CD4-positive, alpha-beta T cell treated with Interleukin-17A for 1 hour (primary cell): ENCODE measurements around the gene HDAC10.

ENCODE experiments used
- DNase-seq: peaks from one replicate; pipeline ENCODE4 v3.0.0-alpha.2; 2020

HDAC10 gene

GRCh38 chr22:50232481-50233151, 18.4 kb downstream of the HDAC10 start:
- no peak for DNase-seq

- no peak for DNase-seq
Observed at GRCh38 chr22:50229370-50229769, 21.7 kb downstream of the HDAC10 start.

- no peak for DNase-seq
Observed at GRCh38 chr22:50228366-50228765, 22.7 kb downstream of the HDAC10 start.

- no peak for DNase-seq
Observed at GRCh38 chr22:50227579-50228215, 23.4 kb downstream of the HDAC10 start.

- DNase-seq = no peak
Observed at GRCh38 chr22:50226875-50227165, 24.2 kb downstream of the HDAC10 start.

- no peak for DNase-seq
Observed at GRCh38 chr22:50226063-50226874, 24.8 kb downstream of the HDAC10 start.

- no peak for DNase-seq
Observed at GRCh38 chr22:50225200-50225969, 25.7 kb downstream of the HDAC10 start.

GRCh38 chr22:50224071-50224470, 27.0 kb downstream of the HDAC10 start:
- no peak for DNase-seq

GRCh38 chr22:50222508-50222907, 28.6 kb downstream of the HDAC10 start:
- no peak for DNase-seq

GRCh38 chr22:50221410-50222300, 29.4 kb downstream of the HDAC10 start:
- no peak for DNase-seq

- no peak for DNase-seq
Observed at GRCh38 chr22:50220603-50221409, 30.3 kb downstream of the HDAC10 start.

GRCh38 chr22:50219800-50220602, 31.1 kb downstream of the HDAC10 start:
- no peak for DNase-seq

- DNase-seq = no peak
Observed at GRCh38 chr22:50218996-50219727, 31.9 kb downstream of the HDAC10 start.

GRCh38 chr22:50218153-50218995, 32.7 kb downstream of the HDAC10 start:
- no peak for DNase-seq

- DNase-seq = no peak
Observed at GRCh38 chr22:50217543-50218152, 33.4 kb downstream of the HDAC10 start.

- DNase-seq = no peak
Observed at GRCh38 chr22:50216684-50217520, 34.2 kb downstream of the HDAC10 start.

GRCh38 chr22:50216055-50216683, 34.9 kb downstream of the HDAC10 start:
- no peak for DNase-seq
